ENCODE results near the gene NPC1. TPM values are rescaled to one million over a fixed set of nuclear protein-coding genes. Genes with fewer than 3 reads are reported as not detected.

NPC1 gene
- total and polyA plus RNA-seq, 12 donors = 8.9 to 34.4 (median 13.3) TPM

- no peak for DNase-seq
- no peaks in the 10 kb centered on the region for H3K27me3 ChIP-seq
- no peak overlapping the region for H3K4me3 ChIP-seq
- H3K27ac ChIP-seq = no peak overlapping the region
- TF ChIP-seq, protein P1, sequence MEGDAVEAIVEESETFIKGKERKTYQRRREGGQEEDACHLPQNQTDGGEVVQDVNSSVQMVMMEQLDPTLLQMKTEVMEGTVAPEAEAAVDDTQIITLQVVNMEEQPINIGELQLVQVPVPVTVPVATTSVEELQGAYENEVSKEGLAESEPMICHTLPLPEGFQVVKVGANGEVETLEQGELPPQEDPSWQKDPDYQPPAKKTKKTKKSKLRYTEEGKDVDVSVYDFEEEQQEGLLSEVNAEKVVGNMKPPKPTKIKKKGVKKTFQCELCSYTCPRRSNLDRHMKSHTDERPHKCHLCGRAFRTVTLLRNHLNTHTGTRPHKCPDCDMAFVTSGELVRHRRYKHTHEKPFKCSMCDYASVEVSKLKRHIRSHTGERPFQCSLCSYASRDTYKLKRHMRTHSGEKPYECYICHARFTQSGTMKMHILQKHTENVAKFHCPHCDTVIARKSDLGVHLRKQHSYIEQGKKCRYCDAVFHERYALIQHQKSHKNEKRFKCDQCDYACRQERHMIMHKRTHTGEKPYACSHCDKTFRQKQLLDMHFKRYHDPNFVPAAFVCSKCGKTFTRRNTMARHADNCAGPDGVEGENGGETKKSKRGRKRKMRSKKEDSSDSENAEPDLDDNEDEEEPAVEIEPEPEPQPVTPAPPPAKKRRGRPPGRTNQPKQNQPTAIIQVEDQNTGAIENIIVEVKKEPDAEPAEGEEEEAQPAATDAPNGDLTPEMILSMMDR (IDR thresholded peaks at IDR 0.05) = no peak
- 75 to 78% methylated on average over 6 of the region's 6 CpGs for WGBS, 2 donors
- no peaks in the 10 kb centered on the region for H3K9me3 ChIP-seq
- ATAC-seq = no peak
- H3K36me3 ChIP-seq = peaks cover 0 to 100% (median 77%) of the 10 kb centered on the region in 9 donors
- intact Hi-C loops (cut with DNase I) = no loop called here
- peaks cover 0 to 44% (median 14%) of the 10 kb centered on the region in 9 donors for H3K4me1 ChIP-seq
Observed at GRCh38 chr18:23538870-23539269, 47.4 kb downstream of the NPC1 start.

GRCh38 chr18:23538001-23538400 lies 48.3 kb downstream of the NPC1 start:
- H3K9me3 ChIP-seq = no peaks in the 10 kb centered on the region
- intact Hi-C loops (cut with DNase I) = no loop called here
- H3K4me3 ChIP-seq = no peak overlapping the region
- TF ChIP-seq, protein P1 (IDR thresholded peaks at IDR 0.05) = no peak
- peaks cover 0 to 44% (median 14%) of the 10 kb centered on the region in 9 donors for H3K4me1 ChIP-seq
- no peaks in the 10 kb centered on the region for H3K27me3 ChIP-seq
- 78 to 90% methylated on average over 9 of the region's 9 CpGs for WGBS, 2 donors
- H3K36me3 ChIP-seq = peaks cover 0 to 100% (median 75%) of the 10 kb centered on the region in 9 donors
- no peak for DNase-seq
- no peak overlapping the region for H3K27ac ChIP-seq
- no peak for ATAC-seq

DNA sequence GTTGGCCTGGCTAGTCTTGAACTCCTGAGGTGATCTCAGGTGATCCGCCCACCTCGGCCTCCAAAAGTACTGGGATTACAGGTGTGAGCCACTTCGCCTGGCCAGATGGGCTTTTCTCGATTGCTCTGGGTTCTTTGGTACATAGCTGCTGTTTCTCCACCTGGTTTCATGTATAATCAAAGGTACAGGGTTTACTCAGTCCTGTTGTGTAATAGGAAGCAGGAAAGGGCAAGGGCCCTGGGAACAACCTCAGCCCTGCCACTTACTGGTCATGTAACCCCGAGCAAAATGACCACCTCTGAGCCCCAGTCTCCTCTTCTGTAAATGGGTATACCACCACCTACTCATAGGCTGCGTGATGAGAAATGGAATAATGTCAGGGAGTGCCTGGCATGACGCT lies 49.0 kb downstream of the NPC1 start:
- Histone ChIP-seq H3K4me1 (peaks cover 0 to 36% (median 14%) of the 10 kb centered on the region in 9 donors), H3K4me3 (no peak overlapping the region), H3K27me3 (no peaks in the 10 kb centered on the region), H3K9me3 (no peaks in the 10 kb centered on the region), H3K27ac (no peak overlapping the region), H3K36me3 (peaks cover 0 to 100% (median 69%) of the 10 kb centered on the region in 9 donors)
- 93 to 97% methylated on average over 7 of the region's 7 CpGs for WGBS, 2 donors
- ATAC-seq (no peak), DNase-seq (no peak)
- TF ChIP-seq, protein P1 (IDR thresholded peaks at IDR 0.05) = no peak
- intact Hi-C loops (cut with DNase I) = no loop called here

- ATAC-seq (no peak), DNase-seq (no peak)
- intact Hi-C loops (cut with DNase I) = no loop called here
- Histone ChIP-seq H3K27me3 (no peaks in the 10 kb centered on the region), H3K27ac (no peak overlapping the region), H3K9me3 (no peaks in the 10 kb centered on the region), H3K4me1 (peaks cover 0 to 26% (median 8%) of the 10 kb centered on the region in 9 donors), H3K4me3 (no peak overlapping the region), H3K36me3 (peaks cover 0 to 100% (median 78%) of the 10 kb centered on the region in 9 donors)
- WGBS, 2 donors = 94 to 95% methylated on average over 5 of the region's 5 CpGs
- TF ChIP-seq, protein P1 (IDR thresholded peaks at IDR 0.05) = no peak
Observed at GRCh38 chr18:23536204-23536603, 50.1 kb downstream of the NPC1 start.
